Fibroblast of mammary gland (primary cell): Measurements from ENCODE around the gene UBR4.
A peak's percentile ranks its signal among the peaks of the same experiment; 100 is the strongest.

Experiments used
- DNase-seq: peaks from one replicate; pipeline ENCODE4 v3.0.0-alpha.2; 2010; ENCODE audit warnings: low read depth
- H3K4me3 ChIP-seq: 2 replicates; pipeline ENCODE4 v1.5.1; 2011; ENCODE audit warnings: low read depth, mild to moderate bottlenecking, low read length, moderate library complexity; ENCODE audit not compliant: control insufficient read depth
- TF ChIP-seq, protein P1 (sequence below): conservative IDR thresholded peaks from 2 replicates; pipeline ENCODE4 v1.5.1; 2011; ENCODE audit warnings: low read depth, low read length, inconsistent platforms; ENCODE audit not compliant: control insufficient read depth, insufficient read depth

Gene UBR4

GRCh38 chr1:19163261-19163660 is 46.8 kb downstream of the UBR4 start:
- peak; percentile 86 for DNase-seq
- TF ChIP-seq, protein P1, sequence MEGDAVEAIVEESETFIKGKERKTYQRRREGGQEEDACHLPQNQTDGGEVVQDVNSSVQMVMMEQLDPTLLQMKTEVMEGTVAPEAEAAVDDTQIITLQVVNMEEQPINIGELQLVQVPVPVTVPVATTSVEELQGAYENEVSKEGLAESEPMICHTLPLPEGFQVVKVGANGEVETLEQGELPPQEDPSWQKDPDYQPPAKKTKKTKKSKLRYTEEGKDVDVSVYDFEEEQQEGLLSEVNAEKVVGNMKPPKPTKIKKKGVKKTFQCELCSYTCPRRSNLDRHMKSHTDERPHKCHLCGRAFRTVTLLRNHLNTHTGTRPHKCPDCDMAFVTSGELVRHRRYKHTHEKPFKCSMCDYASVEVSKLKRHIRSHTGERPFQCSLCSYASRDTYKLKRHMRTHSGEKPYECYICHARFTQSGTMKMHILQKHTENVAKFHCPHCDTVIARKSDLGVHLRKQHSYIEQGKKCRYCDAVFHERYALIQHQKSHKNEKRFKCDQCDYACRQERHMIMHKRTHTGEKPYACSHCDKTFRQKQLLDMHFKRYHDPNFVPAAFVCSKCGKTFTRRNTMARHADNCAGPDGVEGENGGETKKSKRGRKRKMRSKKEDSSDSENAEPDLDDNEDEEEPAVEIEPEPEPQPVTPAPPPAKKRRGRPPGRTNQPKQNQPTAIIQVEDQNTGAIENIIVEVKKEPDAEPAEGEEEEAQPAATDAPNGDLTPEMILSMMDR: no peak
- H3K4me3 ChIP-seq: no peak overlapping the region

- H3K4me3 ChIP-seq: no peak overlapping the region
- TF ChIP-seq, protein P1: no peak
- no peak for DNase-seq
Measured at GRCh38 chr1:19160831-19161230, 49.2 kb downstream of the UBR4 start.

GRCh38 chr1:19157653-19158052 is 52.4 kb downstream of the UBR4 start:
- TF ChIP-seq, protein P1: no peak
- H3K4me3 ChIP-seq: no peak overlapping the region
- DNase-seq: no peak

DNA sequence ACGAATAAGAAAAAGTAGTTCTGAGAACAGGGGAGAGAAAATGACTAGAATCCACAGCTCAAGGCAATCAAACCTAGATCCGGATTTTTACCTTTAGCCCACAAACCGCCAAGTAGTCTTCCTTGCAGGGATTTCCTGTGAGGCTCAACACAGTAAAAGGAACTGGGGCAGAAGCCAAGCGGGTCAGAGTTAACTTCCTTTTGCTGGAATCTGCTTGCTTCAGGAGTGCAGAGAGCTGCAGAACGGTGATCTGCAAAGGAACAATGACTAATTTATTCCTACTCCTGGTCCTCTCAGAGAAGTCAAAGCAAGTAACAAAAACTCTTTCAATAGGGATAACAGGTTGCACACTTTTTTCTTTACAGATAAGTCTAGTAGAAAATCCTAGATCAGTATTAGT is 53.4 kb downstream of the UBR4 start:
- no peak overlapping the region for H3K4me3 ChIP-seq
- TF ChIP-seq, protein P1: no peak
- peak; percentile 73 for DNase-seq

- H3K4me3 ChIP-seq: no peak overlapping the region
- TF ChIP-seq, protein P1: no peak
- no peak for DNase-seq
Measured at GRCh38 chr1:19154876-19155275, 55.2 kb downstream of the UBR4 start.

- DNase-seq: no peak
- TF ChIP-seq, protein P1: no peak
- H3K4me3 ChIP-seq: no peak overlapping the region
Measured at GRCh38 chr1:19153169-19153568, 56.9 kb downstream of the UBR4 start.

DNA sequence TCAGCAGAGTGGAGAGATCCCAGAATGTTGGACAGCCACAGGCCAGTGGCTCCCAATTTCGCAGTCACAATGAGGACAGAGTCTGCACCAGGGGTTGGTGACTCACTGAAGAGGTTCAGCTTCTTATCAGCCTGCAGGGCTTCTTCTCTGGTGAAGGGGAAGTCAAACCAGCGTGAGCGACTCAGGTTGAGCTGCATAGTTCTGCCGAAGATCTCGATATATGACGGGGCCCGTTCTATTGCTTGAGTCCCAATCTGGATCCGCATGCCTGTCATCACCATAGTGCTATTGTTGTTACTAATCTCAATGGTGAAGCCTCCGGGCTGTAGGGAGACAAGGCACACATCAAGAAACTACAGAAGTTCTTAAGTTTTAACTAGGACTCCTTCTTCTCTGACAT is 58.5 kb downstream of the UBR4 start:
- DNase-seq: no peak
- TF ChIP-seq, protein P1: no peak
- no peak overlapping the region for H3K4me3 ChIP-seq
